GM23338 (cell line): ENCODE data around the gene BRF1. TPM values are rescaled to one million over a fixed set of nuclear protein-coding genes. Genes with fewer than 3 reads are reported as not detected.

Experiments used
- ATAC-seq: fragments of 200-7000 bp; cut with Tn5 transposase; 3 replicates; pipeline ENCODE4 v1.9.1; 2020
- DNase-seq: peaks from one replicate; pipeline ENCODE4 v3.0.0-alpha.2; 2015; ENCODE audit warnings: low spot score
- H2AFZ ChIP-seq: fragments of 200-600 bp; sonication (generic); 2 replicates; pipeline ENCODE4 v1.8.0; 2016; ENCODE audit warnings: antibody characterized with exemption, mild to moderate bottlenecking, moderate library complexity
- H3F3A ChIP-seq: fragments of 200-600 bp; sonication (generic); replicated peaks from 2 replicates; pipeline ENCODE4 v1.8.0; 2017; ENCODE audit warnings: antibody characterized with exemption, mixed run types, low read depth
- H3K27ac ChIP-seq: fragments of 200-600 bp; sonication (generic); 2 replicates; pipeline ENCODE4 v1.6.1; 2016; ENCODE audit warnings: low read depth
- H3K27me3 ChIP-seq: fragments of 200-600 bp; sonication (generic); 2 replicates; pipeline ENCODE4 v1.8.0; 2016; ENCODE audit warnings: mild to moderate bottlenecking, mixed run types, moderate library complexity; ENCODE audit not compliant: insufficient read depth
- H3K36me3 ChIP-seq: fragments of 200-600 bp; sonication (generic); 2 replicates; pipeline ENCODE4 v1.8.0; 2016; ENCODE audit warnings: mild to moderate bottlenecking; ENCODE audit not compliant: insufficient read depth
- H3K4me1 ChIP-seq: fragments of 200-600 bp; sonication (generic); 2 replicates; pipeline ENCODE4 v1.8.0; 2016; ENCODE audit warnings: mild to moderate bottlenecking, moderate library complexity; ENCODE audit not compliant: insufficient read depth
- H3K4me2 ChIP-seq: fragments of 200-600 bp; sonication (generic); 2 replicates; pipeline ENCODE4 v1.7.1; 2017; ENCODE audit warnings: mixed run types
- H3K4me3 ChIP-seq: fragments of 200-600 bp; sonication (generic); 2 replicates; pipeline ENCODE4 v1.6.1; 2016; ENCODE audit warnings: mixed run types
- H3K79me2 ChIP-seq: fragments of 200-600 bp; sonication (generic); replicated peaks from 2 replicates; pipeline ENCODE4 v1.8.0; 2017; ENCODE audit warnings: mild to moderate bottlenecking; ENCODE audit not compliant: insufficient read depth
- H3K9me2 ChIP-seq: fragments of 200-600 bp; sonication (generic); 2 replicates; pipeline ENCODE4 v1.8.0; 2017; ENCODE audit not compliant: insufficient read depth
- H4K20me1 ChIP-seq: fragments of 200-600 bp; sonication (generic); replicated peaks from 2 replicates; pipeline ENCODE4 v1.8.0; 2017; ENCODE audit warnings: mild to moderate bottlenecking; ENCODE audit not compliant: insufficient read depth
- H3K27ac Mint-ChIP-seq: 2 replicates; pipeline ENCODE4 v1.8.0; 2020; ENCODE audit warnings: inconsistent platforms, mild to moderate bottlenecking, moderate library complexity, mixed read lengths
- H3K27me3 Mint-ChIP-seq: 3 replicates; pipeline ENCODE4 v1.8.0; 2022; ENCODE audit warnings: low read depth, mild to moderate bottlenecking, moderate library complexity, mixed read lengths, inconsistent platforms; ENCODE audit not compliant: insufficient read depth, poor library complexity
- H3K36me3 Mint-ChIP-seq: 3 replicates; pipeline ENCODE4 v1.8.0; 2021; ENCODE audit warnings: low read depth, mild to moderate bottlenecking, inconsistent platforms, moderate library complexity, mixed read lengths
- H3K4me1 Mint-ChIP-seq: 3 replicates; pipeline ENCODE4 v1.8.0; 2020; ENCODE audit warnings: mild to moderate bottlenecking, inconsistent platforms, mixed read lengths
- H3K4me3 Mint-ChIP-seq: 3 replicates; pipeline ENCODE4 v1.8.0; 2021; ENCODE audit warnings: moderate library complexity, mild to moderate bottlenecking, inconsistent platforms, mixed read lengths
- H3K9me3 Mint-ChIP-seq: 3 replicates; pipeline ENCODE4 v1.8.0; 2020; ENCODE audit warnings: moderate library complexity, mild to moderate bottlenecking, inconsistent platforms, mixed read lengths
- CREB1 ChIP-seq: fragments of 250-450 bp; sonication (Bioruptor Pico); IDR thresholded peaks from 2 replicates; pipeline ENCODE4 v1.5.0; 2020; ENCODE audit warnings: low read depth, mild to moderate bottlenecking, moderate library complexity
- CTCF ChIP-seq, 2 experiments: fragments of 200-600 bp in 1 of 2; sonication (generic) in 1 of 2; conservative IDR thresholded peaks; 2 replicates each; pipeline versions ENCODE4 v1.5.1 to v1.6.1; 2016 to 2017; ENCODE audit warnings: antibody characterized with exemption in 2 of 2, low read depth in 2 of 2, mild to moderate bottlenecking in 2 of 2, moderate library complexity in 1 of 2
- ETS1 ChIP-seq: IDR thresholded peaks from 2 replicates; pipeline ENCODE4 v1.6.1; 2016; ENCODE audit warnings: antibody characterized with exemption
- EZH2 ChIP-seq: fragments of 200-600 bp; sonication (generic); IDR thresholded peaks from one replicate; pipeline ENCODE4 v1.8.0; 2017; ENCODE audit warnings: antibody characterized with exemption, mild to moderate bottlenecking, low read depth; ENCODE audit not compliant: unreplicated experiment
- EZH2phosphoT487 ChIP-seq: fragments of 200-600 bp; sonication (generic); IDR thresholded peaks from one replicate; pipeline ENCODE4 v1.8.1; 2018; ENCODE audit warnings: antibody characterized with exemption; ENCODE audit not compliant: unreplicated experiment
- JUNB ChIP-seq: IDR thresholded peaks from one replicate; pipeline ENCODE4 v1.6.1; 2016; ENCODE audit warnings: antibody characterized with exemption; ENCODE audit not compliant: unreplicated experiment
- NANOG ChIP-seq: IDR thresholded peaks from 2 replicates; pipeline ENCODE4 v1.6.1; 2016; ENCODE audit warnings: antibody characterized with exemption, borderline replicate concordance
- REST ChIP-seq: IDR thresholded peaks from one replicate; pipeline ENCODE4 v1.6.1; 2018; ENCODE audit warnings: antibody characterized with exemption; ENCODE audit not compliant: unreplicated experiment
- STAT1 ChIP-seq: IDR thresholded peaks from one replicate; pipeline ENCODE4 v1.6.1; 2016; ENCODE audit warnings: antibody characterized with exemption; ENCODE audit not compliant: unreplicated experiment
- ZNF114 ChIP-seq: fragments of 250-450 bp; sonication (Bioruptor Pico); IDR thresholded peaks from 2 replicates; pipeline ENCODE4 v1.5.0; 2020; ENCODE audit warnings: mild to moderate bottlenecking, moderate library complexity
- ZNF331 ChIP-seq: fragments of 250-450 bp; sonication (Bioruptor Pico); IDR thresholded peaks from 2 replicates; pipeline ENCODE4 v1.5.0; 2020; ENCODE audit warnings: low read depth, mild to moderate bottlenecking, moderate library complexity
- polyA plus RNA-seq: library from polyadenylated mRNA; unstranded; fragments of >200 nt; fragmentation: Nextera tagmentation; extraction: Ambion mirVana; gene quantifications from 2 replicates; pipeline ENCODE4 v1.2.1, GENCODE V29; 2016
- total RNA-seq: library from RNA; depleted of rRNA; stranded (reverse); fragments of >200 nt; shearing (Covaris generic); gene quantifications from 2 replicates; pipeline ENCODE4 v1.2.3, GENCODE V29; 2014

Gene BRF1
- total and polyA plus RNA-seq, 2 experiments from 2014 or later = 8.6 to 29.9 TPM

- Histone ChIP-seq H3K79me2 (peaks cover 25% of the 10 kb centered on the region), H3F3A (peaks cover 6% of the 10 kb centered on the region; the same call in 1 of the 2 replicates), H3K36me3 (no peaks in the 10 kb centered on the region), H4K20me1 (peaks cover 15% of the 10 kb centered on the region), H3K4me2 (no peak overlapping the region), H3K4me1 (no peaks in the 10 kb centered on the region; the same call in 1 of the 2 replicates), H3K4me3 (no peak overlapping the region), H3K9me2 (no peaks in the 10 kb centered on the region), H3K27ac (no peak overlapping the region), H3K27me3 (no peaks in the 10 kb centered on the region), H2AFZ (no peak overlapping the region)
- Mint-ChIP-seq H3K9me3 (no peaks in the 10 kb centered on the region), H3K4me3 (no peak overlapping the region; the same call in 2 of the 3 replicates), H3K4me1 (peaks cover 17% of the 10 kb centered on the region), H3K27ac (no peak overlapping the region), H3K36me3 (no peaks in the 10 kb centered on the region; the same call in 2 of the 3 replicates), H3K27me3 (peaks cover 24% of the 10 kb centered on the region)
- ATAC-seq = no peak
- DNase-seq = no peak
- TF ChIP-seq REST = no peak
- no peak for TF ChIP-seq JUNB
- TF ChIP-seq CREB1 (CRISPR knock-in tag) = no peak
- TF ChIP-seq ZNF114 = no peak
- no peak for TF ChIP-seq STAT1
- TF ChIP-seq CTCF (conservative IDR thresholded peaks at IDR 0.05; ENCODE audit: low read depth in 2 of 2) = no peak
- TF ChIP-seq EZH2 = no peak
- no peak for TF ChIP-seq EZH2phosphoT487
- TF ChIP-seq ZNF331 = no peak
Measured at GRCh38 chr14:105312973-105313372, 12.2 kb upstream of the BRF1 start.

- Mint-ChIP-seq H3K9me3 (no peaks in the 10 kb centered on the region), H3K27ac (no peak overlapping the region), H3K4me1 (peaks cover 26% of the 10 kb centered on the region), H3K27me3 (peaks cover 22% of the 10 kb centered on the region), H3K36me3 (no peaks in the 10 kb centered on the region; the same call in 2 of the 3 replicates), H3K4me3 (no peak overlapping the region)
- Histone ChIP-seq H3K4me2 (no peak overlapping the region), H3K79me2 (peaks cover 13% of the 10 kb centered on the region), H3F3A (peaks cover 6% of the 10 kb centered on the region; the same call in 1 of the 2 replicates), H4K20me1 (peaks cover 11% of the 10 kb centered on the region), H3K36me3 (no peaks in the 10 kb centered on the region), H3K4me3 (no peak overlapping the region), H3K27ac (no peak overlapping the region), H3K4me1 (peaks cover 9% of the 10 kb centered on the region; the same call in 1 of the 2 replicates), H2AFZ (no peak overlapping the region), H3K9me2 (no peaks in the 10 kb centered on the region), H3K27me3 (no peaks in the 10 kb centered on the region)
- no peak for DNase-seq
- ATAC-seq = no peak; the same call in 2 of the 3 replicates
- no peak for TF ChIP-seq ZNF114
- no peak for TF ChIP-seq CTCF (conservative IDR thresholded peaks at IDR 0.05; ENCODE audit: low read depth in 2 of 2)
- no peak for TF ChIP-seq ETS1
- no peak for TF ChIP-seq NANOG
- TF ChIP-seq JUNB = no peak
- TF ChIP-seq EZH2phosphoT487 = no peak
- no peak for TF ChIP-seq STAT1
- TF ChIP-seq REST = no peak
- TF ChIP-seq EZH2 = no peak
- no peak for TF ChIP-seq ZNF331
Measured at GRCh38 chr14:105311838-105312237, 11.0 kb upstream of the BRF1 start.
